Fibroblast of lung (primary cell): ENCODE results near the gene NECTIN1. TPM values are rescaled to one million over a fixed set of nuclear protein-coding genes. Genes with fewer than 3 reads are reported as not detected.

Source experiments
- DNase-seq, 2 donors: peaks; one replicate each; pipeline versions ENCODE4 v3.0.0 to v3.0.0-alpha.2; 2010; ENCODE audit warnings: low read depth in 2 of 2
- H2AFZ ChIP-seq: 2 replicates; pipeline ENCODE4 v1.5.1; 2012; ENCODE audit warnings: low read length, control low read depth, inconsistent platforms
- H3K27ac ChIP-seq: 2 replicates; pipeline ENCODE4 v1.5.1; 2011; ENCODE audit warnings: low read length, control low read depth; ENCODE audit not compliant: insufficient read depth
- H3K27me3 ChIP-seq: 2 replicates; pipeline ENCODE4 v1.5.1; 2011; ENCODE audit warnings: mild to moderate bottlenecking, low read length; ENCODE audit not compliant: control insufficient read depth, insufficient read depth
- H3K36me3 ChIP-seq: 2 replicates; pipeline ENCODE4 v1.5.1; 2011; ENCODE audit warnings: low read length; ENCODE audit not compliant: control insufficient read depth, insufficient read depth
- H3K4me1 ChIP-seq: 2 replicates; pipeline ENCODE4 v1.5.1; 2011; ENCODE audit warnings: low read length; ENCODE audit not compliant: control insufficient read depth, insufficient read depth; ENCODE audit errors: extremely low read depth
- H3K4me2 ChIP-seq: 2 replicates; pipeline ENCODE4 v1.5.1; 2011; ENCODE audit warnings: low read length, control low read depth; ENCODE audit not compliant: insufficient read depth; ENCODE audit errors: extremely low read depth
- H3K4me3 ChIP-seq, 4 experiments: fragments of 200-600 bp in 1 of 4; sonication (generic) in 1 of 4; replicated peaks in 1 of 4; 2 replicates each; pipeline ENCODE4 v1.5.1; 2011 to 2016; ENCODE audit warnings: low read length in 4 of 4, low read depth in 3 of 4, mild to moderate bottlenecking in 3 of 4, control low read depth in 2 of 4, inconsistent platforms in 1 of 4, mixed read lengths in 1 of 4; ENCODE audit not compliant: insufficient read depth in 1 of 4; ENCODE audit errors: control extremely low read depth in 1 of 4
- H3K79me2 ChIP-seq: 2 replicates; pipeline ENCODE4 v1.5.1; 2012; ENCODE audit warnings: mild to moderate bottlenecking, low read length, inconsistent platforms; ENCODE audit not compliant: control insufficient read depth, insufficient read depth
- H3K9ac ChIP-seq: 2 replicates; pipeline ENCODE4 v1.5.1; 2011; ENCODE audit warnings: mild to moderate bottlenecking, low read length, control low read depth; ENCODE audit not compliant: insufficient read depth
- H3K9me3 ChIP-seq: 2 replicates; pipeline ENCODE4 v1.5.1; 2012; ENCODE audit warnings: low read depth, low read length; ENCODE audit not compliant: control insufficient read depth, insufficient read depth
- H4K20me1 ChIP-seq: 2 replicates; pipeline ENCODE4 v1.5.1; 2011; ENCODE audit warnings: low read length; ENCODE audit not compliant: control insufficient read depth, insufficient read depth; ENCODE audit errors: extremely low read depth
- CTCF ChIP-seq, 2 donors: IDR thresholded peaks in 1 of 2; conservative IDR thresholded peaks in 1 of 2; 1 replicate in 1 of 2; 2 replicates in 1 of 2; pipeline ENCODE4 v1.5.1; 2011 to 2012; ENCODE audit warnings: low read length in 2 of 2, control low read depth in 1 of 2, inconsistent platforms in 1 of 2, low read depth in 1 of 2, mild to moderate bottlenecking in 1 of 2
- EZH2 ChIP-seq: IDR thresholded peaks from 2 replicates; pipeline ENCODE4 v1.5.1; 2012; ENCODE audit warnings: low read length, control low read depth, mild to moderate bottlenecking; ENCODE audit errors: missing control alignments
- polyA plus RNA-seq, 2 donors: library from polyadenylated mRNA; depleted of rRNA in 1 of 2; stranded (reverse) in 1 of 2; unstranded in 1 of 2; fragments of >200 nt; gene quantifications; 2 replicates each; pipeline ENCODE4 v1.2.1, GENCODE V29; 2011 to 2012; ENCODE audit warnings: missing spikeins in 1 of 2
- total RNA-seq: library from RNA; depleted of rRNA; stranded (reverse); fragments of >200 nt; gene quantifications from 2 replicates; pipeline ENCODE4 v1.2.1, GENCODE V29; 2014

The NECTIN1 gene
- total and polyA plus RNA-seq, 2 donors (not counting 1 experiment from before 2014, with no cell fraction given), result 2.0 to 2.8 TPM

- no peak overlapping the region for H3K4me2 ChIP-seq
- H3K9ac ChIP-seq, result no peak overlapping the region
- H3K79me2 ChIP-seq, result no peaks in the 10 kb centered on the region
- H3K4me3 ChIP-seq, result no peak overlapping the region
- no peaks in the 10 kb centered on the region for H4K20me1 ChIP-seq
- no peak overlapping the region for H3K27ac ChIP-seq
- no peaks in the 10 kb centered on the region for H3K9me3 ChIP-seq
- H3K4me1 ChIP-seq, result peaks cover 4% of the 10 kb centered on the region
- peaks cover 4% of the 10 kb centered on the region for H3K27me3 ChIP-seq
- H2AFZ ChIP-seq, result no peak overlapping the region
- TF ChIP-seq CTCF (conservative IDR thresholded peaks at IDR 0.05 in 1 of 2, IDR thresholded peaks at IDR 0.05 in 1 of 2; ENCODE audit: low read depth in 1 of 2, low read length in 2 of 2) (no peak), EZH2 (no peak)
- H3K36me3 ChIP-seq, result no peaks in the 10 kb centered on the region
- DNase-seq, result no peak
These were observed 102.7 kb downstream of the NECTIN1 start for GRCh38 chr11:119626197-119626841.

- Histone ChIP-seq H3K27me3 (peaks cover 2% of the 10 kb centered on the region), H2AFZ (no peak overlapping the region), H4K20me1 (no peaks in the 10 kb centered on the region), H3K9ac (no peak overlapping the region), H3K27ac (no peak overlapping the region), H3K79me2 (no peaks in the 10 kb centered on the region), H3K36me3 (no peaks in the 10 kb centered on the region), H3K9me3 (no peaks in the 10 kb centered on the region), H3K4me1 (peaks cover 4% of the 10 kb centered on the region), H3K4me2 (no peak overlapping the region), H3K4me3 (no peak overlapping the region)
- no peak for TF ChIP-seq EZH2
- no peak for TF ChIP-seq CTCF (conservative IDR thresholded peaks at IDR 0.05 in 1 of 2, IDR thresholded peaks at IDR 0.05 in 1 of 2; ENCODE audit: low read depth in 1 of 2, low read length in 2 of 2)
- DNase-seq, result no peak
These were observed 103.6 kb downstream of the NECTIN1 start for GRCh38 chr11:119625206-119625978.

- TF ChIP-seq CTCF (conservative IDR thresholded peaks at IDR 0.05 in 1 of 2, IDR thresholded peaks at IDR 0.05 in 1 of 2; ENCODE audit: low read depth in 1 of 2, low read length in 2 of 2) (no peak), EZH2 (no peak)
- H3K27me3 ChIP-seq, result no peaks in the 10 kb centered on the region
These were observed 104.4 kb downstream of the NECTIN1 start for GRCh38 chr11:119624629-119625028.

More at GRCh38 chr11:119624629-119625028, 104.4 kb downstream of the NECTIN1 start:
- Histone ChIP-seq H3K79me2 (no peaks in the 10 kb centered on the region), H3K9ac (no peak overlapping the region), H3K27ac (no peak overlapping the region), H4K20me1 (no peaks in the 10 kb centered on the region), H3K9me3 (no peaks in the 10 kb centered on the region), H2AFZ (no peak overlapping the region), H3K4me3 (no peak overlapping the region), H3K4me1 (peaks cover 4% of the 10 kb centered on the region), H3K4me2 (no peak overlapping the region), H3K36me3 (no peaks in the 10 kb centered on the region)
- no peak for DNase-seq
